Suprapubic skin (tissue), 4 donors: Measurements from ENCODE around the gene HIVEP3. TPM values are rescaled to one million over a fixed set of nuclear protein-coding genes. Genes with fewer than 3 reads are reported as not detected.

Experiments used
- DNase-seq, 2 donors: peaks; one replicate each; pipeline ENCODE4 v3.0.0-alpha.2; 2019; ENCODE audit warnings: low spot score in 2 of 2
- H3K27ac ChIP-seq: fragments of 200-600 bp; sonication (generic); one replicate; pipeline ENCODE4 v1.5.1; 2019
- H3K27me3 ChIP-seq: fragments of 200-600 bp; sonication (generic); one replicate; pipeline ENCODE4 v1.5.1; 2019
- H3K36me3 ChIP-seq: fragments of 200-600 bp; sonication (generic); one replicate; pipeline ENCODE4 v1.5.1; 2019
- H3K4me1 ChIP-seq: fragments of 200-600 bp; sonication (generic); one replicate; pipeline ENCODE4 v1.5.1; 2019
- H3K4me3 ChIP-seq: fragments of 200-600 bp; sonication (generic); one replicate; pipeline ENCODE4 v1.5.1; 2019; ENCODE audit warnings: mild to moderate bottlenecking
- H3K9me3 ChIP-seq: fragments of 200-600 bp; sonication (generic); one replicate; pipeline ENCODE4 v1.5.1; 2019
- CTCF ChIP-seq, 2 donors: fragments of 200-600 bp in 1 of 2; fragments of 450-650 bp in 1 of 2; sonication (generic) in 1 of 2; IDR thresholded peaks; one replicate each; pipeline ENCODE4 v1.5.1; 2016 to 2019; ENCODE audit warnings: antibody characterized with exemption in 2 of 2, mild to moderate bottlenecking in 1 of 2, moderate library complexity in 1 of 2
- EP300 ChIP-seq: sonication (generic); formaldehyde crosslinking; IDR thresholded peaks from one replicate; pipeline ENCODE4 v1.6.1; 2017; ENCODE audit warnings: antibody characterized with exemption
- POLR2A ChIP-seq, 2 donors: fragments of 450-650 bp; IDR thresholded peaks; one replicate each; pipeline ENCODE4 v1.6.1; 2017; ENCODE audit warnings: antibody characterized with exemption in 2 of 2, mild to moderate bottlenecking in 2 of 2, moderate library complexity in 2 of 2
- POLR2AphosphoS5 ChIP-seq, 3 donors: sonication (generic); formaldehyde crosslinking; IDR thresholded peaks; one replicate each; pipeline ENCODE4 v1.6.1; 2017; ENCODE audit warnings: antibody characterized with exemption in 3 of 3
- WGBS: methylation state at CpG from one replicate; pipeline ENCODE4 v1.1.5; 2018; 5-methylcytosine and 5-hydroxymethylcytosine counted together
- total RNA-seq, 4 donors: library from RNA; depleted of rRNA; stranded (reverse); fragments of >200 nt; gene quantifications; one replicate each; pipeline ENCODE4 v1.1.0, GENCODE V29; 2016

Gene HIVEP3
- total RNA-seq, 4 donors from 2014 or later = 11.3 to 23.9 (median 18.3) TPM

- Histone ChIP-seq H3K36me3 (no peaks in the 10 kb centered on the region), H3K4me3 (no peak overlapping the region), H3K27me3 (peaks cover 3% of the 10 kb centered on the region), H3K4me1 (peaks cover 11% of the 10 kb centered on the region), H3K9me3 (no peaks in the 10 kb centered on the region), H3K27ac (no peak overlapping the region)
- WGBS = 52% methylated on average over 4 of the region's 4 CpGs
- DNase-seq = no peak
- no peak for TF ChIP-seq EP300
- no peak for TF ChIP-seq CTCF (IDR thresholded peaks at IDR 0.05)
- TF ChIP-seq POLR2AphosphoS5 (IDR thresholded peaks at IDR 0.05) = no peak
- no peak for TF ChIP-seq POLR2A (IDR thresholded peaks at IDR 0.05)
These were observed 90.6 kb downstream of the HIVEP3 start for GRCh38 chr1:41827991-41828570.

- Histone ChIP-seq H3K4me1 (peaks cover 14% of the 10 kb centered on the region), H3K9me3 (no peaks in the 10 kb centered on the region), H3K27ac (no peak overlapping the region), H3K4me3 (no peak overlapping the region), H3K36me3 (no peaks in the 10 kb centered on the region), H3K27me3 (peaks cover 3% of the 10 kb centered on the region)
- no peak for TF ChIP-seq CTCF (IDR thresholded peaks at IDR 0.05)
- DNase-seq = no peak
- 25% methylated on average over 4 of the region's 4 CpGs for WGBS
These were observed 95.3 kb downstream of the HIVEP3 start for GRCh38 chr1:41823471-41823870.

- 84% methylated on average over 3 of the region's 3 CpGs for WGBS
- TF ChIP-seq POLR2A (IDR thresholded peaks at IDR 0.05) (no peak), POLR2AphosphoS5 (IDR thresholded peaks at IDR 0.05) (no peak), CTCF (IDR thresholded peaks at IDR 0.05) (no peak), EP300 (no peak)
- peaks cover 3% of the 10 kb centered on the region for H3K27me3 ChIP-seq
These were observed 95.9 kb downstream of the HIVEP3 start for GRCh38 chr1:41822866-41823265.

DNA sequence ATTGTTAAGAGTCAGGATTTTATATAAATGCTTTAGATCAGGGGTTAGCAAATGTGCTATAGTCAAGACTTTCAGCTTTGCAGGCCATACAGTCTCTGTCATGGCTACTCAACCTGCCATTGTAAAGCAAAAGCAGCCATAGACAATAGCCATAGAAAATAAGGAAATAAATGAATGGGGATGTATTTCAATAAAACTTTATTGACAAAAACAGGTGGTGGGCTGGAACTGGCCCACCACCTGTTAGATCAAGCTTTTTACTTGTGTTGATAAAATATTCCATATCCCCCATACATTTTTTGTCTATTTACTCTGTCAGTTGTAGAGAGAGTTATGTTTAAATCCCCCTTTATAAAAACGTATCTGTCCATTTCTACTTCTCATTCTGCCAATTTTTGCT lies 98.9 kb downstream of the HIVEP3 start:
- no peak for DNase-seq
- H3K4me3 ChIP-seq = no peak overlapping the region
- TF ChIP-seq POLR2A (IDR thresholded peaks at IDR 0.05) (no peak), POLR2AphosphoS5 (IDR thresholded peaks at IDR 0.05) (no peak), EP300 (no peak), CTCF (IDR thresholded peaks at IDR 0.05) (no peak)

More at GRCh38 chr1:41822866-41823265, 95.9 kb downstream of the HIVEP3 start:
- Histone ChIP-seq H3K4me3 (no peak overlapping the region), H3K27ac (no peak overlapping the region), H3K4me1 (peaks cover 14% of the 10 kb centered on the region), H3K36me3 (no peaks in the 10 kb centered on the region), H3K9me3 (no peaks in the 10 kb centered on the region)
- DNase-seq = no peak

GRCh38 chr1:41819069-41819468 lies 99.7 kb downstream of the HIVEP3 start:
- H3K4me1 ChIP-seq = peaks cover 13% of the 10 kb centered on the region
- TF ChIP-seq CTCF (IDR thresholded peaks at IDR 0.05) (no peak), POLR2AphosphoS5 (IDR thresholded peaks at IDR 0.05) (no peak), POLR2A (IDR thresholded peaks at IDR 0.05) (no peak), EP300 (no peak)
- H3K27me3 ChIP-seq = no peaks in the 10 kb centered on the region
- WGBS = 95% methylated on average over 2 of the region's 2 CpGs
- H3K9me3 ChIP-seq = no peaks in the 10 kb centered on the region
- no peak overlapping the region for H3K27ac ChIP-seq
- no peak overlapping the region for H3K4me3 ChIP-seq
- no peak for DNase-seq
- H3K36me3 ChIP-seq = no peaks in the 10 kb centered on the region

More for the DNA sequence above, 98.9 kb downstream of the HIVEP3 start:
- 89% methylated on average over 1 of the region's 1 CpG for WGBS
- Histone ChIP-seq H3K4me1 (peaks cover 14% of the 10 kb centered on the region), H3K27me3 (no peaks in the 10 kb centered on the region), H3K9me3 (no peaks in the 10 kb centered on the region), H3K36me3 (no peaks in the 10 kb centered on the region), H3K27ac (no peak overlapping the region)
